Epithelial cell of proximal tubule (primary cell): Measurements from ENCODE around the gene PIP5KL1. TPM values are rescaled to one million over a fixed set of nuclear protein-coding genes. Genes with fewer than 3 reads are reported as not detected.

Source experiments
- DNase-seq: peaks from one replicate; pipeline ENCODE4 v3.0.0-alpha.2; 2011; ENCODE audit warnings: low read depth
- H3K4me3 ChIP-seq: 2 replicates; pipeline ENCODE4 v1.5.1; 2011; ENCODE audit warnings: low read depth, mild to moderate bottlenecking, low read length
- total RNA-seq: library from RNA; depleted of rRNA; stranded (reverse); fragments of >200 nt; gene quantifications from 2 replicates; pipeline ENCODE4 v1.2.3, GENCODE V29; 2015
- TF ChIP-seq, protein P1 (sequence below): conservative IDR thresholded peaks from 2 replicates; pipeline ENCODE4 v1.5.1; 2012; ENCODE audit warnings: low read depth, mild to moderate bottlenecking, low read length

PIP5KL1 gene
- total RNA-seq, 1 donor from 2014 or later = 6.9 TPM

- TF ChIP-seq, protein P1, sequence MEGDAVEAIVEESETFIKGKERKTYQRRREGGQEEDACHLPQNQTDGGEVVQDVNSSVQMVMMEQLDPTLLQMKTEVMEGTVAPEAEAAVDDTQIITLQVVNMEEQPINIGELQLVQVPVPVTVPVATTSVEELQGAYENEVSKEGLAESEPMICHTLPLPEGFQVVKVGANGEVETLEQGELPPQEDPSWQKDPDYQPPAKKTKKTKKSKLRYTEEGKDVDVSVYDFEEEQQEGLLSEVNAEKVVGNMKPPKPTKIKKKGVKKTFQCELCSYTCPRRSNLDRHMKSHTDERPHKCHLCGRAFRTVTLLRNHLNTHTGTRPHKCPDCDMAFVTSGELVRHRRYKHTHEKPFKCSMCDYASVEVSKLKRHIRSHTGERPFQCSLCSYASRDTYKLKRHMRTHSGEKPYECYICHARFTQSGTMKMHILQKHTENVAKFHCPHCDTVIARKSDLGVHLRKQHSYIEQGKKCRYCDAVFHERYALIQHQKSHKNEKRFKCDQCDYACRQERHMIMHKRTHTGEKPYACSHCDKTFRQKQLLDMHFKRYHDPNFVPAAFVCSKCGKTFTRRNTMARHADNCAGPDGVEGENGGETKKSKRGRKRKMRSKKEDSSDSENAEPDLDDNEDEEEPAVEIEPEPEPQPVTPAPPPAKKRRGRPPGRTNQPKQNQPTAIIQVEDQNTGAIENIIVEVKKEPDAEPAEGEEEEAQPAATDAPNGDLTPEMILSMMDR = no peak
- no peak overlapping the region for H3K4me3 ChIP-seq
- DNase-seq = no peak
Observed at GRCh38 chr9:127960410-127961154, 30.0 kb upstream of the PIP5KL1 start.

DNA sequence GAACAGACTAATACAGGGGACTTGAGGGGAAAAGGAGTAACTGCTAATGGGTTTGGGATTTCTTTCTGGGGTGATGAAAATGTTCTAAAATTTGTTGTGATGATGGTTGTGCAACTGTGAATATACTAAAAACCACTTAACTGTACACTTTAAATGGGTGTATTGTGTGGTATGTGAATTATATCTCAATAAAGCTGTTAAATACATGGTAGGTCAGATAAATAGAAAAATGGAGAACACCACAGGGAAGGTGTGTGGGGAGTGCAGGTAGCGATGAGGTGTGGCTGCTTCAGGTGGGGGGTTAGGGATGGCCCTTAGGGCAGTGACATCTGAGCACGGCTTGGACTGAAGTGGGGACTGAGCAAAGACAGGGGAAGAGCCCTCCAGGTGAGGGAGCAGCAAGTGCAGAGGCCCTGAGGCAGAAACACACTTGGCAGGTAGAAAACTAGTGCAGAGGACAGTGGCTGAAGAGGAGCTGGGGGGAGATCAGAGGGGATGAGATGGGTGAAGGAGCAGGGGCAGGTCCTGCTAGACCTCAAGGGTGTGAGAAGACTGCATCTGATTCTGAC lies 29.3 kb upstream of the PIP5KL1 start:
- TF ChIP-seq, protein P1 = no peak
- no peak for DNase-seq
- no peak overlapping the region for H3K4me3 ChIP-seq

GRCh38 chr9:127959398-127959797 lies 28.8 kb upstream of the PIP5KL1 start:
- no peak overlapping the region for H3K4me3 ChIP-seq
- DNase-seq = no peak
- TF ChIP-seq, protein P1 = no peak

DNA sequence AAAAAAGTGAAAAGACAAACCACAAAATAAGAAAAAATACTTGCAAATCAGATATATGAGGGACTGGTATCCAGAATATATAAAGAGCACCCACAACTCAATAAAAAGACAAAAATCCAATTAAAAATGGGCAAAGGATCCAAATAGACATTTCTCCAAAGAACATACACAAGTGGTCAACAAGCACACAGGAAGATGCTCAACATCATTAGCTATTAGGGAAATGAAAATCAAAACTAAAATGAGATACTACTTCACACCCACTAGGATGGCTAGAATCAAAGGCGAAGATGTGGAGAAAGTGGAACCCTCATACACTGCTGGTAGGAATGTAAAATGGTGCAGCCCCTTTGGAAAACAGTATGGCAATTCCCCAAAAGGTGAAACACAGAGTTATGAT lies 28.2 kb upstream of the PIP5KL1 start:
- H3K4me3 ChIP-seq = no peak overlapping the region
- TF ChIP-seq, protein P1 = no peak
- DNase-seq = no peak

- no peak for DNase-seq
- no peak overlapping the region for H3K4me3 ChIP-seq
- TF ChIP-seq, protein P1 = peak; percentile 42
Observed at GRCh38 chr9:127955294-127956015, 24.9 kb upstream of the PIP5KL1 start.

DNA sequence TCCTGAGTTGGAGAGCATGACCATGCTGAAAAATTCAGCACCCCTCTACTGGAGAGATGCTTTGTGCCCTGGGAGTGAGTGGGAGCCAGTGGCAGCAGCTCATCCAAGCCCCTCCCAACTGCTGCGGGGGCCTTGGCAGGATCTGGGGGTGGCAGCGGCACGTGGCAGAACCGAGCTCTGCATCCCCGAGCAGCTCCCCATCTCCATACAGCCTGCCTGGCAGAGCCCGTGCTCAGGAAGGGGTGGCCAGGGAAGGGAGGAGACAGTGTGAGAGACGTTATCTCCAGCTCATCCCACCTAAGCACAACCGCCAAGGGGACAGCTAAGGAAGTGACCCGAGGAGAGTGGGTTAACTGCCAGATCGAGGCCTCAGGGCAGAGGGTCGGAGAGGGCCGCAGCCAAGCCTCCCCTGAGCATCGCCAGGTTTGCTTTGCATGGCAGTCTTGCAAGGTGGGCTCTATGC lies 24.3 kb upstream of the PIP5KL1 start:
- TF ChIP-seq, protein P1 = no peak
- DNase-seq = no peak
- H3K4me3 ChIP-seq = no peak overlapping the region
